ENCODE results near the gene RHNO1. TPM values are rescaled to one million over a fixed set of nuclear protein-coding genes. Genes with fewer than 3 reads are reported as not detected.
A peak's percentile ranks its signal among the peaks of the same experiment; 100 is the strongest.
"Not testable (repeated sequence)": the region's sequence is repeated elsewhere in the genome, so short reads cannot be mapped to it uniquely, and the experiment has no call there.

RHNO1 gene
- total and polyA plus RNA-seq, 2 donors (not counting 1 experiment from before 2014, with no cell fraction given) = 29.7 to 33.2 TPM

DNA sequence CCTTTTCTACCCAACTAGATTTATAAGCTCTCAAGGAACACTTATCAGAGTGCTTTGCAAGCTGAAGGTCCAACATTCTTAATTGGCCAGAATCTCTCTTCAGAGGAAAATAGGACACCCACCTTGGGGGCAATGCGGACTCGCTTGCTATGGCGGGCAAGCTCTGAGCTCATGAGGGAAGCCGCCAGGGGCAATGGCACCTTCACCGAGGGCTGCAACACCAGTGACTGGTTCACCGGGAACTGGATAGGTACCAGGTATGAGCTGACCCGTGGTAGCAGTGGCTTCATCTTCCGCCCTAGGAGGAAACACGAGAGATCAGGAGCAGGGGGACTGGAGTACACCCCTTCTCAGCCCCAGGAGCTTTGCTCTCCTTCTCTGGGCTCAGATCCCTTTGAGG, 12.8 kb upstream of the RHNO1 start:
- DNase-seq (ENCODE audit: low read depth in 2 of 2) = no peak
- H3K9ac ChIP-seq (ENCODE audit: insufficient read depth, low read length) = no peak overlapping the region
- H3K36me3 ChIP-seq (ENCODE audit: control insufficient read depth, insufficient read depth, low read length) = peaks cover 9% of the 10 kb centered on the region
- no peaks in the 10 kb centered on the region for H4K20me1 ChIP-seq (ENCODE audit: control insufficient read depth, extremely low read depth, insufficient read depth, low read length)
- no peak overlapping the region for H3K4me3 ChIP-seq (replicated peaks in 1 of 4; ENCODE audit: control extremely low read depth in 1 of 4, insufficient read depth in 1 of 4, low read depth in 3 of 4, low read length in 4 of 4)
- H3K9me3 ChIP-seq (ENCODE audit: control insufficient read depth, insufficient read depth, low read depth, low read length) = no peaks in the 10 kb centered on the region
- H3K27me3 ChIP-seq (ENCODE audit: control insufficient read depth, insufficient read depth, low read length) = no peaks in the 10 kb centered on the region
- peaks cover 3% of the 10 kb centered on the region for H3K4me1 ChIP-seq (ENCODE audit: control insufficient read depth, extremely low read depth, insufficient read depth, low read length)
- TF ChIP-seq EZH2 (IDR thresholded peaks at IDR 0.05; ENCODE audit: low read length, missing control alignments) = no peak
- TF ChIP-seq, protein P1, sequence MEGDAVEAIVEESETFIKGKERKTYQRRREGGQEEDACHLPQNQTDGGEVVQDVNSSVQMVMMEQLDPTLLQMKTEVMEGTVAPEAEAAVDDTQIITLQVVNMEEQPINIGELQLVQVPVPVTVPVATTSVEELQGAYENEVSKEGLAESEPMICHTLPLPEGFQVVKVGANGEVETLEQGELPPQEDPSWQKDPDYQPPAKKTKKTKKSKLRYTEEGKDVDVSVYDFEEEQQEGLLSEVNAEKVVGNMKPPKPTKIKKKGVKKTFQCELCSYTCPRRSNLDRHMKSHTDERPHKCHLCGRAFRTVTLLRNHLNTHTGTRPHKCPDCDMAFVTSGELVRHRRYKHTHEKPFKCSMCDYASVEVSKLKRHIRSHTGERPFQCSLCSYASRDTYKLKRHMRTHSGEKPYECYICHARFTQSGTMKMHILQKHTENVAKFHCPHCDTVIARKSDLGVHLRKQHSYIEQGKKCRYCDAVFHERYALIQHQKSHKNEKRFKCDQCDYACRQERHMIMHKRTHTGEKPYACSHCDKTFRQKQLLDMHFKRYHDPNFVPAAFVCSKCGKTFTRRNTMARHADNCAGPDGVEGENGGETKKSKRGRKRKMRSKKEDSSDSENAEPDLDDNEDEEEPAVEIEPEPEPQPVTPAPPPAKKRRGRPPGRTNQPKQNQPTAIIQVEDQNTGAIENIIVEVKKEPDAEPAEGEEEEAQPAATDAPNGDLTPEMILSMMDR (conservative IDR thresholded peaks at IDR 0.05 in 1 of 2, IDR thresholded peaks at IDR 0.05 in 1 of 2; ENCODE audit: low read depth in 1 of 2, low read length in 2 of 2) = no peak
- no peak overlapping the region for H3K27ac ChIP-seq (ENCODE audit: insufficient read depth, low read length)
- no peak overlapping the region for H3K4me2 ChIP-seq (ENCODE audit: extremely low read depth, insufficient read depth, low read length)
- H2AFZ ChIP-seq (ENCODE audit: low read length) = no peak overlapping the region
- H3K79me2 ChIP-seq (ENCODE audit: control insufficient read depth, insufficient read depth, low read length) = no peaks in the 10 kb centered on the region

DNA sequence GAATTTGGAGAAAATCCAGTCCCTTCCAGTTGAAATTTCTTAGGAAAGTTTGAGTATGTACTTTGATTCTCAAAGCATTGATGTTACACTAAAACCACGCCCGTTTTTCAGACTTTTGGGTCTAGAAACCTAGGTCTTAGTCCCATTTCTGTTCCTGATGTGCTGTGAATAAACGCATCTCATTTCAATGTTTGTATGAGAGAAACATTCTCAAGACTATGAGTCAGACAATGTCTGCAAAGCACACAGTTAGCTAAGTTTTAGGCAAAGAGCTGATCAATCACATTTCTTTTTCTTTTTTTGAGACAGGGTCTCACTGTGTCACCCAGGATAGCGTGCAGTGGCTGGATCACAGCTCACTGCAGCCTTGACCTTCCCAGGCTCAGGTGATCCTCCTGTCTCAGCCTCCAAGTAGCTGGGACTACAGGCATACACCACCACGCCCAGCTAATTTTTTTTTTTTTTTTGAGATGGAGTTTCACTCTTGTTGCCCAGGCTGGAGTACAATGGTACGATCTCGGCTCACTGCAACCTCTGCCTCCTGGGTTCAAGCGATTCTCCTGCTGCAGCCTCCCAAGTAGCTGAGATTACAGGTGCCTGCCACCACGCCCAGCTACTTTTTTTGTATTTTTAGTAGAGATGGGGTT, 7.9 kb upstream of the RHNO1 start:
- H3K36me3 ChIP-seq (ENCODE audit: control insufficient read depth, insufficient read depth, low read length) = peaks cover 12% of the 10 kb centered on the region
- not testable (repeated sequence) for H3K4me1 ChIP-seq (ENCODE audit: control insufficient read depth, extremely low read depth, insufficient read depth, low read length); H3K4me3 ChIP-seq (replicated peaks in 1 of 4; ENCODE audit: control extremely low read depth in 1 of 4, insufficient read depth in 1 of 4, low read depth in 3 of 4, low read length in 4 of 4); H3K9ac ChIP-seq (ENCODE audit: insufficient read depth, low read length); H4K20me1 ChIP-seq (ENCODE audit: control insufficient read depth, extremely low read depth, insufficient read depth, low read length); H2AFZ ChIP-seq (ENCODE audit: low read length); H3K79me2 ChIP-seq (ENCODE audit: control insufficient read depth, insufficient read depth, low read length); H3K4me2 ChIP-seq (ENCODE audit: extremely low read depth, insufficient read depth, low read length); H3K27me3 ChIP-seq (ENCODE audit: control insufficient read depth, insufficient read depth, low read length); H3K9me3 ChIP-seq (ENCODE audit: control insufficient read depth, insufficient read depth, low read depth, low read length); H3K27ac ChIP-seq (ENCODE audit: insufficient read depth, low read length)
- DNase-seq (ENCODE audit: low read depth in 2 of 2) = peak; percentile 57 to 65

DNA sequence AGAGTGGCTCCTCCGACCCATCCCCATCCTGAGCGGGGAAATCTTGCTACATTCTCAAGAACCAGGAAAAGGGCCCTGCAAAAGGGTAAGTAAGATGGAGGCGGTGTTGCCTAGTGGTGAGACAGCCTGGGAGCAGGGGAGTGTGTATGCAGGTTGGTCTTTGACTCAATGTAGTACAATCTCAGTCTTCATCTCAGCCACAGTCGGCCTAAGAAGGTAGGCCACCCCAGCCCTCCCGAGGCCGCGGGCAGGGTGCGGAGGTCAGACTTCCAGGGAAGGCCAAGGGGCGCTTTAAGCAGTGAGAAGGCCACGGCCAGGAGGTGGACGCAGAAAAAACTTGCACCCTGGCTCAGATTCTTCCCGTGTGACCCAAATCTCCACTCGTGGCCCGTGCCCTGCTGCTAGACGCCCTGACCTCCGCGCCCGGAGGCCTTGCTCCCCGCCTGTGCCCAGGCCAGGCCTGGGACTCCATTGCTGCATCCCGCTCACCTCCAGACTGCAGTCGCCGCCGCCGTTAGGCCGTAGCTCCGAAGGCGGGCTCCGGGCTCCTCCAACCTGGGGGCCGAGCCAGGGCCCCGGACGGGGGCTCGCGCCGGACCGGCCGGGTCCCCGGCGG, 484 bp upstream of the RHNO1 start:
- Histone ChIP-seq H4K20me1 (ENCODE audit: control insufficient read depth, extremely low read depth, insufficient read depth, low read length) (no peaks in the 10 kb centered on the region), H3K9me3 (ENCODE audit: control insufficient read depth, insufficient read depth, low read depth, low read length) (no peaks in the 10 kb centered on the region), H2AFZ (ENCODE audit: low read length) (peak overlapping the region; percentile 92), H3K9ac (ENCODE audit: insufficient read depth, low read length) (peak overlapping the region; percentile 84), H3K4me3 (replicated peaks in 1 of 4; ENCODE audit: control extremely low read depth in 1 of 4, insufficient read depth in 1 of 4, low read depth in 3 of 4, low read length in 4 of 4) (peak overlapping the region; percentile 64 to 92 (median 78)), H3K27ac (ENCODE audit: insufficient read depth, low read length) (peak overlapping the region; percentile 98), H3K4me1 (ENCODE audit: control insufficient read depth, extremely low read depth, insufficient read depth, low read length) (peaks cover 6% of the 10 kb centered on the region), H3K4me2 (ENCODE audit: extremely low read depth, insufficient read depth, low read length) (peak overlapping the region; percentile 99), H3K36me3 (ENCODE audit: control insufficient read depth, insufficient read depth, low read length) (peaks cover 2% of the 10 kb centered on the region), H3K79me2 (ENCODE audit: control insufficient read depth, insufficient read depth, low read length) (peaks cover 60% of the 10 kb centered on the region), H3K27me3 (ENCODE audit: control insufficient read depth, insufficient read depth, low read length) (no peaks in the 10 kb centered on the region)
- DNase-seq (ENCODE audit: low read depth in 2 of 2) = peak; percentile 26 to 29
- TF ChIP-seq, protein P1 (conservative IDR thresholded peaks at IDR 0.05 in 1 of 2, IDR thresholded peaks at IDR 0.05 in 1 of 2; ENCODE audit: low read depth in 1 of 2, low read length in 2 of 2) = no peak
- TF ChIP-seq EZH2 (IDR thresholded peaks at IDR 0.05; ENCODE audit: low read length, missing control alignments) = no peak
